Activated CD4-positive, CD25-positive, alpha-beta regulatory T cell treated with anti-CD3 and anti-CD28 coated beads, Interleukin-2, amount 50 U/mL, for 72 hours (primary cell): ENCODE data around the gene MSL3.

ENCODE experiments used
- DNase-seq: peaks from one replicate; pipeline ENCODE4 v3.0.0; 2021

The MSL3 gene

GRCh38 chrX:11757719-11758399, at the start of gene MSL3:
MSL3 (plus strand) TSS chrX:11758237; CDS start chrX:11758264, 27 bp downstream.
- DNase-seq = peak; percentile 63

- no peak for DNase-seq
Observed at GRCh38 chrX:11722304-11722703, 35.7 kb upstream of the MSL3 start.

- no peak for DNase-seq
Observed at GRCh38 chrX:11724122-11725017, 33.7 kb upstream of the MSL3 start.

GRCh38 chrX:11725631-11726442, 32.2 kb upstream of the MSL3 start:
- no peak for DNase-seq

- no peak for DNase-seq
Observed at GRCh38 chrX:11728556-11728955, 29.5 kb upstream of the MSL3 start.

- DNase-seq = no peak
Observed at GRCh38 chrX:11733614-11734013, 24.4 kb upstream of the MSL3 start.

DNA sequence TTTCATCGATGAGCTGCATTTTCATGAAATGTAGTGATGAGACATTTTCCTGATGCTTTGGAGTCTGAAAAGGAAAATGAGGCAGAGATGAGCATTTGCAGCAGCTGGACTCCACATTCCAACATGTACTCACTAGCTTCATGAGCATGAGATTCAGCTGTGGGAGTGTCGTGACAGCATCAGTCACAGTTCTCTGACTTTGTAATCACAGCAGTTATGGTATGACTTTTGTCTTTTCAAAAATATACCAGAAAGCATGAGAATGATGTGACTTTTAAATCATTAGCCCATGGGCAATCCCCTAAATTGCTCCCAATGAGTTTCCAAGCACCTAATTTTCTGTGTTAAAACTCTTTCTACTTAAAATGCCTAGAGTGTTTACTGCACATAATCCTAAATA, 18.3 kb upstream of the MSL3 start:
- DNase-seq = no peak

DNA sequence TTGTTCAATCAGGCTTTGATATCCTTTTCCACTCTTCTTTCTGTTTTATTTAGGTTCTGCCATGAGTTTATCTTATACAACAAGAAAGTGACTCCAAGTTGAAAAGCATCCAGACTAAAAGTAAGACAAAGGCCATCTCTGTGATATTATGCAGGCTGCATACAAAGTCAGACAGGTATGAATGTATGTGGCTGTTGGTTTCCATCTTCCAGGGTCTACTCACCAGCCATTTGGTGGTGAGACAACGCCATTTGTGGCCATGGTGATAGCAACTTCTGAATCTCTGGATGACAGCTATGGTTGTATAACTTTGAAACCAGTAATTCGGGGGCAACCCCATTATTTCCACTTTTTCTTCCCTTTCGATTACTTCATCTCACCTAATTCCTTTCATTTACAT, 17.2 kb upstream of the MSL3 start:
- no peak for DNase-seq

GRCh38 chrX:11741574-11741973, 16.5 kb upstream of the MSL3 start:
- DNase-seq = no peak

- DNase-seq = no peak
Observed at GRCh38 chrX:11745881-11746280, 12.2 kb upstream of the MSL3 start.

DNA sequence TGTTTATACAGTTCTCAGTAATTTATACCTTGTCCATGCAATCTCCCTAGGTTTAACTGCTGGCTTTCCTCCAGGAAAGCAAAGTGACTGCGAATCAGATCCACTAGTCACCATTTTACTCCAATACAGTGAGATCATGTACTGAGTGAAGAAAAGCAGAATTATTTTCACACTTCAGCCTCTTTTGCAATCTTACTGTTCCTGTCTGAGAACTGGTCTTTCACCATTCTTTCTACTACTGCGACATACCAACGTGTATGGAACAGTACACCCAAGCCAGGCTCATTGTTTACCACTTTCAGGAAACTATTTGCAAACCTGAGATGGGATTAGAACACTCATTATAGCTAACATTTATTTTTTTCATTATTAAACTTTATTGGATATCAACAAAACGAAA, 8.0 kb upstream of the MSL3 start:
- DNase-seq = no peak

DNA sequence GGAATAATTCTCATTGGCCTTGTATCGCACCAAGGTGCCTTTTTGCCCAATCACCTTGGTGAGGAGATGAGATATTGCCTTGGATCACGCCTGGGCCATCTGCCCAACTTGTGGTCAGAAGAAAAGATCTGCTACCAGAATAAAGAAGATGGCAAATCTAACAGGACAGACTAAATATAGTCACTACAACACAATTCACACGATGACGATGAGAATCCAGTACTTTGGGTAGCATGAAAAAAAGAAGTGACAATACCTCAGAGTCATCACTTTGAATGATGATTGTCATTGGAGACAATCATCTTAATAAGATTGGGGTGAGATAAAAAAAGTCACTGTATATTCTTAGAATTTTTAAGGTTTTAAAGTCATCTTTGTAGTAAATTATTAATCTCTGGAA, 7.3 kb upstream of the MSL3 start:
- DNase-seq = no peak

DNA sequence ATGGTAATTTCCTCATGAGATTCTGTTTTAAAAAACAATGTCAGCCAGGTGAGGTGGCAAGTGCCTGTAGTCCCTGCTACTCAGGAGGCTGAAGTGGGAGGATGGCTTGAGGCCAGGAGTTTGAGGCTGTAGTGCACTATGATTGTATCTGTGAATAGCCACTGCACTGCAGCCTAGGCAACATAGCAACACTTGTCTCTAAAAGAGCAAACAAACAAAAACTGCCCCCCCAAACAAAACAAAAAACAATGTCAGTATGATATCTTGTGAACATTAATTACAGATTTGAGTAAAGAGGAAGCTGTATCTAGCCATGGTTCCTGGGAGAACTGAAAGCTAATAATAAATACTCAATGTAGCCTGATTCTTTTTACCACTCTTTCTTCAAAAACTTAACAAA, 6.8 kb upstream of the MSL3 start:
- DNase-seq = no peak

DNA sequence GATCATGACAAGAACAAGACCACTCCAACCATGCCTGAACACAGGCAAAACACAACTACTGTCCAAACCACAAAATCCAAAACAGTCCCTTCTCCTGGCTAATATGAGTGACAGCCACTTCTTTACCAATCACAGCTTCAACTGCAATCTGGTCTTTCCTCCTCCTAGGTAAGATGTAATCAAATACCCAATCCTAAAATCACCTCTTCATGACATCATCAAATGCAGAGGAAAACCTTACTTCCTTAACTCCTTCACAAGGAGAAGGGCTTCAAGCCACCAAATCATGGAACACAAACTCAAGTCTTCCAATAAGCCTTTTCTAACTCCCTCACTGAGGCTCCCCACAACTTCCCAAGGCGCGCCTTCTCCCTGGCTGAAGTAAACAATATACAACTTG, 4.4 kb upstream of the MSL3 start:
- DNase-seq = no peak

- DNase-seq = no peak
Observed at GRCh38 chrX:11754958-11755645, 2.9 kb upstream of the MSL3 start.

DNA sequence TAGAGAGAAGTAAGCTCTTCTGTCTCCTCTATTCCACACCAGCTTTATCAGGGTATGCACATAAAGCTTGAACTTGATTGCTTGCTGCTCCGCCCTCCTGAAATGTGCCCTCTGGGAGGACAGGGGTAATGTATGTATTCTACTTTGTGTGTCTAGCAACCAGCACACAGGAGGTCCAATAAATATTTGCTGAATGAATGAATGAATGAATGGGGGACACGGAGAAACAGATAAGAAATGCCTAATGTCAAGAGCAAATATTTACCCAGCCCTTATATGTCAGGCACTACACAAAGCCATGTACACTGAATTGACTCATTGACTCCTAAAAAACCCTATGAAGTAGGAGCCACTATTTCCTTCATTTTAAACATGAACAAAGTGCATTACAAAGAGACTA, 2.3 kb upstream of the MSL3 start:
- DNase-seq = no peak

DNA sequence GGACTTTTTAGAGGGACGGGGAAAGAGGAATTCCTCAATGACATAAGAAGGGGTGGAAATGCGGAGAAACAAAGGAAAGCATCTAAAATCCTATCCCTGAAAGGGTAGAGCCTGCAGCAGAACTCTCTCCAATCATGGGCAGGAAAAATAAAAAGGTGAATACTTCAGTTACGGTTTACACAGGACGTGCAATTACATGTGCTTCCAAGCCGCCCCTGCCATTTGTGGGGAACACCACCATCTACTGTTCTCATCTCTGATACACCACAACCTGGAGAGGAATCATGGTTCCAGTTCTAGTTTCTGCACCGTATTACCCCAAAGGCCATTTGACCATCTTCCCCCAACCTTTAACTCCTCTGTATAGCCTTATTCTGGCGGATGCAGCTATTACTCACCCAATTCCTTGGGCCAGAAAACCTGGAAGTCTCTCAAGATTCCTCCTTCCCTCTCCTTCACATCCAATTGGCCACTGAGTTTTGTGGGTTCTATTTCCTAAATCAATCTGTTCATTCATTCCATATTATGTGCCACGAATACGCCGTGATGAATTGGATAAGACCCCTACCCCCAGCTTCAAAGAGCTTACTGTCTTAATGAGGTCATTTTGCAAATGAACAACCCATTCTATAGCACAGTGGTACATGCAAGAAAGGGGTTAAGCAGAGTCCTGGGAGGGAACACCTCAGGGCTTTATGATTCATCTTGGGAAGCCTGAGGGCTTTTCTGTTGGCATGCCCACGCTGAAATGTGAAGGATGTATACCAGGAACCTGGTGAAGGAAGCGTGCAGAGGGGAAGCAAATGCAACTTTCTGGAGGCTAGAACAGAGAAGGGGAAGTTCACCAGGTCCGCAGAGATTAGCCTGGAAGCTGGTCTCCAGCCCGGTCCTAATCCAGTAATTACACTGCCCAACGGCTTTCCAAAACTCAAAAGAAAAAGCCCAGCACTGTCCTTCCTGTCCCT, 1.4 kb upstream of the MSL3 start:
- no peak for DNase-seq

GRCh38 chrX:11757397-11757718, 679 bp upstream of the MSL3 start:
- DNase-seq = no peak

GRCh38 chrX:11758400-11759171, 549 bp downstream of the MSL3 start:
- peak; percentile 89 for DNase-seq

DNA sequence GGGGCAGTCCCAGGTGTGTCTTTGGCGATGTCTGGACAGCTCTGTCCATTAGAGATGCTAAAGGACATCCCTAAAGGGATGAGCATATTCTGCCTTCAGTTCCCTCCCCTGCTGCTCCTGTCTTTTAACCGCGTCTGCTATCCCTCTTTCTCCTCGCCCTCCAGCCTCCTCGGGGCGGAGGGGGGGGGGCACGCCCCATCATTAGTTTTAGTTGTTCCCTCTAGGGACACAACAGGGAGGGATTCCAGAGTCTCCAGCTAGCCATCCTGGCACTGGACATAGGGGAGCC, 1.1 kb downstream of the MSL3 start:
- no peak for DNase-seq
